ENCODE results near the gene INPP5F. TPM values are rescaled to one million over a fixed set of nuclear protein-coding genes. Genes with fewer than 3 reads are reported as not detected.

Gene INPP5F
- total and polyA plus RNA-seq, 12 donors, result 4.0 to 13.3 (median 6.4) TPM

DNA sequence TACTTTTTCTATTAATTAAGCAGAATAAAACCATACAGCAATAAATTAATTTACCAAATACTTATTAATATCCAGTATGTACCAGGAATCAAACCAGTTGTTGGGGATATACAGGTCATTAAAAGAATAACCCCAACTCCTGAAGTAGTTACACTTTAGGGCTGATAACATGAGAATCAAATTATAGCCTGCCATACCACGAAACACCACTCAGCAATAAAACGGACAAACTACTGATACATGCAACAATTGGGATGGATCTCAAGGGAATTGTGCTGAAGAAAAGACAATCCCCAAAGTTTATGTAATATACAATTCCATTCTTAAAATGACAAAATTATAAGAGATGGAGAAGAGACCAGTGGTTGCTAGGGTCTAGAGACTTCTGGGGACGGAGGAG, 124.1 kb downstream of the INPP5F start:
- TF ChIP-seq, protein P1, sequence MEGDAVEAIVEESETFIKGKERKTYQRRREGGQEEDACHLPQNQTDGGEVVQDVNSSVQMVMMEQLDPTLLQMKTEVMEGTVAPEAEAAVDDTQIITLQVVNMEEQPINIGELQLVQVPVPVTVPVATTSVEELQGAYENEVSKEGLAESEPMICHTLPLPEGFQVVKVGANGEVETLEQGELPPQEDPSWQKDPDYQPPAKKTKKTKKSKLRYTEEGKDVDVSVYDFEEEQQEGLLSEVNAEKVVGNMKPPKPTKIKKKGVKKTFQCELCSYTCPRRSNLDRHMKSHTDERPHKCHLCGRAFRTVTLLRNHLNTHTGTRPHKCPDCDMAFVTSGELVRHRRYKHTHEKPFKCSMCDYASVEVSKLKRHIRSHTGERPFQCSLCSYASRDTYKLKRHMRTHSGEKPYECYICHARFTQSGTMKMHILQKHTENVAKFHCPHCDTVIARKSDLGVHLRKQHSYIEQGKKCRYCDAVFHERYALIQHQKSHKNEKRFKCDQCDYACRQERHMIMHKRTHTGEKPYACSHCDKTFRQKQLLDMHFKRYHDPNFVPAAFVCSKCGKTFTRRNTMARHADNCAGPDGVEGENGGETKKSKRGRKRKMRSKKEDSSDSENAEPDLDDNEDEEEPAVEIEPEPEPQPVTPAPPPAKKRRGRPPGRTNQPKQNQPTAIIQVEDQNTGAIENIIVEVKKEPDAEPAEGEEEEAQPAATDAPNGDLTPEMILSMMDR (IDR thresholded peaks at IDR 0.05), result no peak
- 94% methylated on average over 3 of the region's 3 CpGs for WGBS, 2 donors
- Histone ChIP-seq H3K27me3 (no peaks in the 10 kb centered on the region), H3K9me3 (no peaks in the 10 kb centered on the region), H3K36me3 (peaks cover 0 to 100% (median 42%) of the 10 kb centered on the region in 9 donors), H3K4me1 (peaks cover 0 to 16% (median 0%) of the 10 kb centered on the region in 9 donors), H3K4me3 (no peak overlapping the region), H3K27ac (no peak overlapping the region)
- ATAC-seq, result no peak
- intact Hi-C loops (cut with DNase I), result loop anchor here in 6 of 10 donors (10.0 kb wide), 6 partner anchors 55 to 245 kb away; no protein-coding TSS in a partner anchor
- no peak for DNase-seq

- intact Hi-C loops (cut with DNase I), result loop anchor here in 4 of 10 donors (10.0 kb wide), 5 partner anchors 73 to 247 kb away; no protein-coding TSS in a partner anchor
- Histone ChIP-seq H3K36me3 (peaks cover 0 to 100% (median 34%) of the 10 kb centered on the region in 9 donors), H3K4me3 (no peak overlapping the region), H3K27ac (no peak overlapping the region), H3K9me3 (no peaks in the 10 kb centered on the region), H3K27me3 (no peaks in the 10 kb centered on the region), H3K4me1 (no peaks in the 10 kb centered on the region)
- TF ChIP-seq, protein P1 (IDR thresholded peaks at IDR 0.05), result no peak
- 95 to 97% methylated on average over 6 of the region's 6 CpGs for WGBS, 2 donors
- no peak for ATAC-seq
- no peak for DNase-seq
Observed at GRCh38 chr10:119852277-119852676, 126.4 kb downstream of the INPP5F start.

GRCh38 chr10:119852822-119853221, 127.0 kb downstream of the INPP5F start:
- no peak overlapping the region for H3K27ac ChIP-seq
- no peaks in the 10 kb centered on the region for H3K9me3 ChIP-seq
- ATAC-seq (no peak), DNase-seq (no peak)
- no peaks in the 10 kb centered on the region for H3K27me3 ChIP-seq
- intact Hi-C loops (cut with DNase I), result loop anchor here in 4 of 10 donors (10.0 kb wide), 5 partner anchors 72 to 248 kb away; no protein-coding TSS in a partner anchor
- 90 to 91% methylated on average over 6 of the region's 6 CpGs for WGBS, 2 donors
- H3K36me3 ChIP-seq, result peaks cover 0 to 100% (median 35%) of the 10 kb centered on the region in 9 donors
- H3K4me1 ChIP-seq, result no peaks in the 10 kb centered on the region
- TF ChIP-seq, protein P1 (IDR thresholded peaks at IDR 0.05), result no peak
- no peak overlapping the region for H3K4me3 ChIP-seq

DNA sequence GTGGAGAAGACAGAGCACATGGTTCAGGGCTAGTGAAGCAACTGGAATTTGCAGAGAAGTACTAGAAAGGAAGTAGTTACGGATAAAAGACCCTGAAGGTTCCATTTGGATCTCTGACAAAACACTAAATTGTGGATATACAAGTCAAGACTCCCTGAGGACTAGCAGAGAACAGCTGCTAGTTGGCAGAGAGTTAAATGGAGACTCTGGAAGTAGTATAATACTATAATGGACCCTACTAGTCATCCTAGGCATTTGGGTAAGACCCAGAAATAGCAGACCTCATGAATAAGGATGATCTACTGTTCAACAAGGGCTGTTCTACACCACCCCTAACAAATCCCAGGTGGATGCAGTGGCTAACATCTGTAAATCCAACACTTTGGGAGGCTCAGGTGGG, 127.7 kb downstream of the INPP5F start:
- Histone ChIP-seq H3K9me3 (no peaks in the 10 kb centered on the region), H3K27me3 (no peaks in the 10 kb centered on the region), H3K27ac (no peak overlapping the region), H3K4me1 (no peaks in the 10 kb centered on the region), H3K4me3 (no peak overlapping the region), H3K36me3 (peaks cover 0 to 100% (median 35%) of the 10 kb centered on the region in 9 donors)
- intact Hi-C loops (cut with DNase I), result loop anchor here in 4 of 10 donors (10.0 kb wide), 5 partner anchors 71 to 249 kb away; no protein-coding TSS in a partner anchor
- TF ChIP-seq, protein P1 (IDR thresholded peaks at IDR 0.05), result no peak
- WGBS, 2 donors, result 72 to 85% methylated on average over 1 of the region's 1 CpG
- no peak for ATAC-seq
- no peak for DNase-seq
